Epithelial cell of esophagus (primary cell): ENCODE measurements around the gene TMCO4.

Experiments used
- DNase-seq: peaks from one replicate; pipeline ENCODE4 v3.0.0; 2010; ENCODE audit warnings: low read depth
- H3K4me3 ChIP-seq: 2 replicates; pipeline ENCODE4 v1.5.1; 2011; ENCODE audit warnings: mild to moderate bottlenecking, low read length, control low read depth
- CTCF ChIP-seq: IDR thresholded peaks from 2 replicates; pipeline ENCODE4 v1.5.1; 2011; ENCODE audit warnings: low read depth, mild to moderate bottlenecking, low read length, control low read depth, inconsistent platforms; ENCODE audit not compliant: insufficient read depth; ENCODE audit errors: missing control alignments

TMCO4 gene

GRCh38 chr1:19837866-19838265, 38.1 kb upstream of the TMCO4 start:
- DNase-seq: no peak
- TF ChIP-seq CTCF: no peak
- H3K4me3 ChIP-seq: no peak overlapping the region

GRCh38 chr1:19835578-19835977, 35.9 kb upstream of the TMCO4 start:
- H3K4me3 ChIP-seq: no peak overlapping the region
- DNase-seq: no peak
- no peak for TF ChIP-seq CTCF

- DNase-seq: no peak
- no peak overlapping the region for H3K4me3 ChIP-seq
- TF ChIP-seq CTCF: no peak
Measured at GRCh38 chr1:19831441-19831840, 31.7 kb upstream of the TMCO4 start.

- no peak overlapping the region for H3K4me3 ChIP-seq
- peak; percentile 43 for DNase-seq
- TF ChIP-seq CTCF: no peak
Measured at GRCh38 chr1:19828546-19828945, 28.8 kb upstream of the TMCO4 start.

GRCh38 chr1:19825298-19825697, 25.6 kb upstream of the TMCO4 start:
- DNase-seq: no peak

GRCh38 chr1:19824541-19824940, 24.8 kb upstream of the TMCO4 start:
- DNase-seq: no peak
- TF ChIP-seq CTCF: no peak
- no peak overlapping the region for H3K4me3 ChIP-seq

More at GRCh38 chr1:19825298-19825697, 25.6 kb upstream of the TMCO4 start:
- TF ChIP-seq CTCF: no peak
- no peak overlapping the region for H3K4me3 ChIP-seq

- H3K4me3 ChIP-seq: no peak overlapping the region
- no peak for DNase-seq
- no peak for TF ChIP-seq CTCF
Measured at GRCh38 chr1:19824036-19824435, 24.3 kb upstream of the TMCO4 start.
